GM10847 (cell line): ENCODE results near the gene LGR4.

ENCODE experiments used
- POLR2A ChIP-seq: IDR thresholded peaks from 2 replicates; pipeline ENCODE4 v1.6.1; 2011; ENCODE audit not compliant: insufficient read length; ENCODE audit errors: extremely low read depth

The LGR4 gene

DNA sequence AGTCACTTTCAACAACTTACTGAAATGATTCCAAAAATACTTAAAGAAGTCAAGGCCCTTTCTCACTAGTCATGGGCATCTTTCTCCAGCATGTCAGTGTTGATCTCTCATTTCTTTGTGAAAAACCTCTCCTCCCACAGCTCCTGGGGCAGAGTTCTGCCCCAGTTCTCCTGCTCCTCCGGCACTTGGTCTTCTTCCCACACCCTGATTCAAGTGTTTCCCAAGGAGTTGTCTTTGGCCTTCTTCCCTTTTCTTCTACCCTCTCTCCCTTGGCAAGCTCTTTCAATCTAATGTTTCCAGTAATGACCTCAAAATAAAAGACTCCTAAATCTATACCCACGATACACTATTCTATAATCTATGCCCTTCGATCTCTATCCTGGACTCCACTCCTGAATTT lies 67.5 kb downstream of the LGR4 start:
- TF ChIP-seq POLR2A: no peak

DNA sequence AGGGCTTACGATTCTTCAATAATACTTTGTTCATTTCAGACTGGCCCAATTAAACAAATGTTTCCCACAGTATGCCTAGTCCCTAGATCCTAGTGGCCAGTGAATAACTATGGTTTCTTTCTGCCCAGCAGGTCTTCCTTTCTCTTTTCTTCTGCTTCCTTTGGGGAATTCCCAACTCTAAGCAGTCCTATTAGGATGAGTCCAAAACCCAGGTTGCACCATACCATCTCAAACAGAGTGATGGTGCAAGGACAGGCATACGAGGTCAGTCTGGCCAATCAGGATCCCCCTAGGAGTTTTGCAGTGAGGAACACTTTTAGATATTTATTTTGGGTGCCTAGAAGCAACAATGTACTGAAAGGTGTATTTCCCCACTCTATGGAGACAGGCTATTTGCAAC lies 68.2 kb downstream of the LGR4 start:
- no peak for TF ChIP-seq POLR2A

DNA sequence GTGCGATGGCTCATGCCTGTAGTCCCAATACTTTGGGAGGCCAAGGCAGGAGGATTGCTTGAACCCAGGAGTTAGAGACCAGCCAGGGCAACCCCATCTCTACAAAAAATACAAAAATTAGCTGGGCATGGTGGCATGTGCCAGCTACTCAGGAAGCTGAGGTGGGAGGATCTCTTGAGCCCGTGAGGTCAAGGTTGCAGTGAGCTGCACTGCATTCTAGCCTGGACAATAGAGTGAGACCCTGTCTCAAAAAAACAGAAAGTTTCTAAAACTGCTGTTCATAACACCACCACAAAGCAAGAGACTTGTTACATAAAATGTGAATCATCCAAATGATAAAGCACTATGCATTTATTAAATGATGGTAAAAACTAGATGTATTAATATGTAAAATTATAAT lies 69.4 kb downstream of the LGR4 start:
- TF ChIP-seq POLR2A: no peak

DNA sequence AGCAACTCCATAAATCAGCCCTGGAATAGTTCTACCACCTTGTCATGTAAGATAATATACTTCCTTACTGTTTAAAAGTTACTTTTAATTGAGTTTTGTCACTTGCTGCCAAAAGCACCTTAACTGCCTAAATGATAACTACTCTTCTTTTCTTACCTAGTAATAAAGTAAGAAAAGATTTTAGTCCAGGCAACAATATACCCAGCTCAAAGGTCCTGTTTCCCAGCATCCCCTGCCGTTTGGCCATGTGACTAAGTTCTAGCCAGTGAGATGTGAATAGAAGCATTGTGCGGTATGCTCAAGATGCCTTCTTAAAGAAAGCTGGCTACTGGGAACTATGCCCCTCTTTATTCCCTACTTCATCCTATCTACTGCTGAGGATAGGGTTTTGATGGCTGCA lies 70.1 kb downstream of the LGR4 start:
- no peak for TF ChIP-seq POLR2A

DNA sequence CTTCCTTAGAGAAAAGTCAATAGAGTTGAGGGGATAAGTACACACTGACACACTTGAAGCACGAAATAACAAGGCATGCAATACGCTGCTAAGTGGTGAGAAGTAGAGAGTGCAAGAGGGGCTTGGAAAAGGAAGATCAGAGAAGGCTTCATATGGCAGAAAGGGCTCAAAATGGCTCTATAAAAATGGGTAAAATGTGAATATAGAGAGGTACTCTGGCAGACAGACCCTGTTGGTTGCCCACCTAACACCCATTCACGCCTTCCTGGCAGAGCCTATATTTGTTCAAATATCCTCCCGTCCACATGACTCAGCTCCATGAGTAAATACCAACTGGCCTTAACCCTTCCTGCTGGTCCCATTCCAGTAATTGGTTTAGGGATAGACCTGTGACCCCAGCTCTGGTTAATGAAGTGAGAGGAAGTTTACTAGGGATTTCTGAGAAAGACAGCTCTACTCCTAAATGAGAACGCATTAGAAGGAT lies 70.7 kb downstream of the LGR4 start:
- no peak for TF ChIP-seq POLR2A

DNA sequence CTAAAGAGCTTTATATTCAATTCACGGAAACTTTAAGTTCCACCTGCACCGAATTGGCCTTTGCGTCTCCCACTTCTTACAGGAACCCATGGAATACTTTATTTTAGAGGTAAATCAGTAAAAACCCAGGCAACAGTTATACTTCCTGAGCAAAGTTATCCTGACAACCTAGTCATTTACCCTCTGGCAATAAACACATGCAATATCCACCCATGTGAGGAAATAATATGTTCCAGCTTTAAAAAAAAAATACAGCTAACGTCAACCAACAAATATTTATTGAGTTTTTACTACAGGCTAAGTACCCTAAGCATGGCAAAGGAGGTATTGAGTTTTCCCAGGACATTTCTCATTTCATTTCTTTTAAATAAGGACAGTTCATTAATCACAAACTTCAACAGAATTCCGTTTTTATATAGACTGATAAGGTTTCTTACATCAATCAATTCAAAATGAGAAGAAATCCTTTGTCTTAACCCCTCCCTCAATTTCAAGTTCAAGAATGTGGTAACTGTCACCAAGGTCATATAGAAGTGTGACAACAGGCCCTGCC lies 71.2 kb downstream of the LGR4 start:
- no peak for TF ChIP-seq POLR2A

DNA sequence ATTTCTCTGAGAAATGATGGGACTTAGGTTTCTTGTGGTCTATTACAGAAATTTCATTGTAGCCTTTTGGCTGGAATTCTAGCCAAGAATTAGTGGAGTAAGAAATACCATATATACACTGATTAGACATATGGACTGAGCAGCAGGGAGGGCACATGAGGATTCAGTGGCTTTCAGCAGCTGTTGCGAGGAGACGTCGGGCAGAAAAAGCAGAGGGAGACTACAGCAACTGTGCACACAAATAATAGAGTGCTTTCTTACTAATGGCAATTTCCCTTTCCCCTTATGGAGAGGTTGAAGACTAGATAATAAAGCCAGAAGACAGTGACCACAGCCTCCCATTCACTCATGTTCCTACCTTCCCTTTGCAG lies 74.2 kb downstream of the LGR4 start:
- no peak for TF ChIP-seq POLR2A

DNA sequence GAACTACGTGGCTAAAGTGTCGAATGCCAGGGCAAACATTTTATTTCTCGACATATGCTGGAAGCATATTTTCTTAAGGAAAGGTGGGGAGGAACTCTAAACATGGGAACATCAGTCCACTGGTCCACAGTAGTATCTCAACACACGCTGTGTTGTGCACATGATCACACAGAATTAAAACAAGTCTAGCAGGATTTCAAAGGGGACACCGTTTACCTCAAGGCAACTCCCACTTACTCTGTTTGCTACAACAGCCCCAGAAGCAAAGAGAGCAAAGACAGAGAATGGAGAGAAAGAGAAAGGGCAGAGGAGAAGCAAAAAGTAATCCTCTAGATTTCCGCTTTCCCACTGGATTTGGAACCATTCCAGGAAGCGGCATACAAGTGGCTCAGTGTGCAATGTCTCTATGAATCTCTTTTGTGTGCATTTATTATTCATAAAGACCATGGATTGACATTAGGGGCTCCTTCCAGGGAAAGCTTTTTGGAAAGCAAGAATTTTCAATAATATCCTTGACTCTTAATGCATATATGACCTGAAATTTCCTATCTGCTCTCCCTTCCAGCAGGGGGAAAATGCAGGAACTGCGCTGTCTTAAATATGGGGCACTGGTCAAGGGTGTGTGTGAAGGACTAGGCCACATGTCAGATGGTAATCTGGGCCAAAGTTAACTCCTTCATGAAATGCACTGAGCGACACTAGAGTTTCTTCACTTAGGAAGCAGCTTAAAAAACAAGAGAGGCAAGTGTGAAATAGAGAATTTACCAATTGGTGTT lies 74.8 kb downstream of the LGR4 start:
- TF ChIP-seq POLR2A: no peak

DNA sequence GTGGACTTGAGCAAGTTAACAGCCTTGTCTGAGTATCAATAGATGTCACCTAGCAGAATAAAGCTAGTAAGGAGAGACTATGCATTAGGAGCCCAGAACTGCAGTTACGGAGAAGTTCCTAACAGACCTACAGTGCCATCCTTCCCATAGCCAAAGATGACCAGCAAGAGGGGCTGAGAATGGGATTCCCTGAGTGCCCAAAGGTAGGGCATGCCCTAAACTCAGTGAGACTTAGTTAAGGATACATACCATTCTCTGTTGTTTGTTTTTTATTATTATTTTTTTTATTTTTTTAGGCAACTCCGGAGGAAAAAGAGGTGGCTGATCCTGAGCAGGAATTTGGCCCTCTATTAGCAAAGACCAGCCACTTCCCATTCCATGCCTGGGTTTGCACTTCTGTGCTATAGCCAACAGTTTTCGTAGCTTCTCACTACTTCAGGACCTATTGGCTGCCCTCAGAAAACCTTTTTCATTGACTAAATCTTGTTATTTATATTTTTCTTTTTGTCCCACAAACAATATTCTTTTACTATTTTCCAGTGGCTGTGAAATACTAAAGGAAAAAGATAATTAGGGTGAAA lies 76.2 kb downstream of the LGR4 start:
- no peak for TF ChIP-seq POLR2A

DNA sequence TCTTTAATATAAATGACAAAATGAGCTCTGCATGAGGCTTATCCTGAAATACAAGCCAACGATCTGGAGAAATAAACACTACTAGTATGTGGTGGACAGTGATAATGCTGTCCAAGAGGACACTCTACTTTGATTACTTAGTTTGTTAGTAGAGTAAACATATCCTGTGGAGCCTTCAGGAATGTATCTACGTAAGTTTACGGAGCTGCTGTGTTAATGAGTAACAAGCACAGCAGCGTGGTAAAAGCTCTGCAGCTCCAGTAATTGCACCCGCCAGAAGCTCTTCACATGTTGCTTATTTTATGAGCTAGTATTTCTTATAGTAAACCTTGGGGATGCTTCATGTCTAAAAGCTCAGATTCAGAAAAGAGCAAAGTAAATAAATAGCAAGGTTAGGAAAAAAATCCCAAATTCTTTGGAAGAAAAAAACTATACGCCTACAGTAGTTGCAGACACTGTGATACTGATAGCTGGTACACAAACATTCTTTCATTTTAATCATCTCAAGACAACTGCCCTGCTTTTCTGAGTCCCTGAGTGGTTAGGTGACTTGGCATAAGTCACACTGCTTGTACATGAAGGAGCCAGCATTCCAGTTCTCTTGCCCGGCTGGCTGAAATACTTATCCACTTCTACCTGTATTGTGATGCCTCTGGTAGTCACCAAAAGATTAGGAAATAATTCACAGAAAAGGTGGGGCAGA lies 76.9 kb downstream of the LGR4 start:
- TF ChIP-seq POLR2A: no peak

DNA sequence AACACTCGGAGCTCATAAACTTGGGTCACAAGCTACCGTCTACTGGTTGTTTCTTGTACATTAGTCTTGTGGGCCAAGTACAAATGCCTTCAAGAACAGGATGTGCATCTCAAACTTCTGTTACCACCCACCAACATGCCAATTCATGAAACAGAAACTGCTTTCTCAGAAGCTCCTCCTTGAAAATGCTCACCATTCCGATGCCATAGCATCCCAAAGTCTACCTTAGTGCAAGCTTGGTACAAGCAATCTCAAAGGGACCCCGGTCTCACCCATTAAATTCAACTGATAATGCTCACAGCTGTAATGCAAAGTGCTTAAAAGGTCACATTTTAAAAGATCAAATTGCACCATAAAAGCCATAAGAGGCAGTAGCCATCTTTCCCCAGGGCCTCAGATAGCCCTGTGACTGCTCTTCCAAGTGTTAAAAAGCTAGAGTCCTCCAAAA lies 77.8 kb downstream of the LGR4 start:
- TF ChIP-seq POLR2A: no peak

DNA sequence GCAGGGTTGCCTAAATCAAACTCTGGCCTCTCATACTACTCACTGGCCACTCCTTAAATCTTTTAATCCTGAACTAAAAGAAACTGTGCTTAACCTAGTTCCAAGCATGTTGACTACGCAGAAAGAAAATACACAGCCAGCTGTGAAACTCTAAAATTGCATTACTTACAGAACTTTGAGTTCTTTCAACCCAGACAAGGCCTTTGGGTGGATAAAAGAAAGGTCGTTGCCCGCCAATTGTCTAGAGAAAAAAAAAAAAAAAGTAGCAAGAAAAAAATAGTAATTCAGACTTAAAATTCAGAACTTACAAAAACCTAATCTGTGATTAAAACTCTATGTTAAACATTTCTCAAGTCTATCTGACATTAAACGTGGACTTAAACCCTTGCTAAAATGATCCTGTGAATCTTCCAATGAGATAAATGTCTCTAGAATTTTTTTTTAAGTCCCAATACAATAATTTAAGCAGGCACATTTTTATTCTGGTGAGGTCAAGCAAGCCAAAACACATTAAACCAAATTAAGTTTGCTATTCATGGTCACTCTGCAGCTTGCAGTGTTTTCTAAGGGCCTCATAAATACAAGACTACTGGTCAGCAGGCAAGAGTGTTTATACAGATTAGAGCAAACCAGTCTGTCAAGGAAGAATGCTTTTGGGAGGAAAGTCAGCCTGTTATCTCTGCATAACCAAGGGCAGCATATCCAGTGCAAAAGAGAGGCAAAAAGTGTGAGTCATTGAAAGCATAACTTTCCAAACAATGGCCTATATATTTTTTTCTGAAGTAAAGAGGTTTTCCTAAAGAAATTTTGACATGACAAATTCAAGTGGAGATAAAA lies 80.1 kb downstream of the LGR4 start:
- TF ChIP-seq POLR2A: no peak

DNA sequence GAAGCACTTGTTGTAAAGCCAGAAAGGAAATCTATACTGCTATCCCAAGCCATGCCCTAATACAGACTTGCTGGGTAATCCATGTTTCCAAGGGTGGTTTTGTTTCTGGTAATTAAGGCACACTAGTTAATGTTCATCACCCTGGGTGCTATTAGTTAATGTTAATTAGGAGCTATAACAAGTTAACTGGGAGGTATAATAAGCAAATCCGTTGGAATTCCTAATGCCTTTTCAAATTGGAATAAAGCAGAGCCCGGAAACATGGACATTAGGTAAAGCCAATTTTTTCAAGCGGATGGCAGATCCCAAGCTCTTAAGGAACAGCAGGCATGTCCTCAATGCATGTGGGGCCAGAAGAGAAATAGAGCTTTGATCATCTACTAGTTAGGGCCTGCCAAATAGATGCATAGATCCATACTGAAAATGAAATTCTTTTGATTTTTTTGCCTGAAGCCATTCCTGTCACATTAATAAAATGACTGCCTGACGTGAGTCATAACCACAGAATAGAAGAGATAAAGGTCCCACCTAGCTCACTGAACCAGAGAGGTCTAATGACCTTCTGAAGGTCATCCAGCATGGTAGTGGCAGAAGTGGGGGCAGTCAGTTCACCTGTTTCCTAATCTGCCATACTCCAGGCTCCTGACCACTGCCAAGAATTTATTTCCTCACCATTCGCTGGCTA lies 81.1 kb downstream of the LGR4 start:
- TF ChIP-seq POLR2A: no peak
